HL-60 (cell line): ENCODE results near the gene IRF2BP2.

Source experiments
- DNase-seq, 2 experiments: peaks; one replicate each; pipeline ENCODE4 v3.0.0-alpha.2; 2010 to 2020; ENCODE audit warnings: low read depth in 1 of 2, low spot score in 1 of 2
- H3K27ac ChIP-seq: fragments of 250-450 bp; sonication (Bioruptor Pico); replicated peaks from 2 replicates; pipeline ENCODE4 v1.5.1; 2020; ENCODE audit warnings: mild to moderate bottlenecking, moderate library complexity
- H3K27me3 ChIP-seq: fragments of 250-450 bp; sonication (Bioruptor Pico); 2 replicates; pipeline ENCODE4 v1.5.1; 2021; ENCODE audit warnings: mild to moderate bottlenecking, moderate library complexity; ENCODE audit not compliant: insufficient read depth, poor library complexity, severe bottlenecking
- H3K4me3 ChIP-seq: replicated peaks from 2 replicates; pipeline ENCODE4 v1.5.1; 2011; ENCODE audit warnings: mild to moderate bottlenecking, control low read depth, low read length; ENCODE audit not compliant: insufficient read depth
- CTCF ChIP-seq: IDR thresholded peaks from one replicate; pipeline ENCODE4 v1.5.1; 2011; ENCODE audit warnings: low read length, control low read depth, inconsistent platforms; ENCODE audit not compliant: insufficient read depth
- GABPA ChIP-seq: IDR thresholded peaks from 2 replicates; pipeline ENCODE4 v1.6.1; 2012; ENCODE audit warnings: low read depth
- POLR2AphosphoS5 ChIP-seq: IDR thresholded peaks from 2 replicates; pipeline ENCODE4 v1.6.1; 2012; ENCODE audit warnings: low read depth
- REST ChIP-seq: IDR thresholded peaks from 2 replicates; pipeline ENCODE4 v1.6.1; 2012; ENCODE audit warnings: low read depth; ENCODE audit not compliant: insufficient replicate concordance
- SPI1 ChIP-seq: IDR thresholded peaks from 2 replicates; pipeline ENCODE4 v1.6.1; 2012; ENCODE audit warnings: low read depth, mild to moderate bottlenecking, borderline replicate concordance

IRF2BP2 gene

GRCh38 chr1:234654002-234654733 lies 44.2 kb upstream of the IRF2BP2 start:
- DNase-seq, result no peak
- H3K27me3 ChIP-seq, result no peaks in the 10 kb centered on the region
- TF ChIP-seq CTCF (no peak), REST (no peak), POLR2AphosphoS5 (no peak), GABPA (no peak), SPI1 (no peak)
- H3K27ac ChIP-seq, result no peak overlapping the region
- H3K4me3 ChIP-seq, result no peak overlapping the region

GRCh38 chr1:234649432-234650081 lies 39.6 kb upstream of the IRF2BP2 start:
- no peak for DNase-seq
- no peak overlapping the region for H3K27ac ChIP-seq
- TF ChIP-seq GABPA, result no peak
- H3K4me3 ChIP-seq, result no peak overlapping the region
- H3K27me3 ChIP-seq, result no peaks in the 10 kb centered on the region

GRCh38 chr1:234647758-234648157 lies 37.8 kb upstream of the IRF2BP2 start:
- H3K27ac ChIP-seq, result no peak overlapping the region

More at GRCh38 chr1:234647758-234648157, 37.8 kb upstream of the IRF2BP2 start:
- no peak for DNase-seq
- no peaks in the 10 kb centered on the region for H3K27me3 ChIP-seq
- TF ChIP-seq REST (no peak), SPI1 (no peak), POLR2AphosphoS5 (no peak), CTCF (no peak), GABPA (no peak)
- H3K4me3 ChIP-seq, result no peak overlapping the region
